GM12892 (cell line): ENCODE data around the gene DLGAP1.

ENCODE experiments used
- POLR2A ChIP-seq: IDR thresholded peaks from 2 replicates; pipeline ENCODE4 v1.6.1; 2011; ENCODE audit warnings: low read depth, low read length, control low read depth
- POLR2AphosphoS5 ChIP-seq: IDR thresholded peaks from 2 replicates; pipeline ENCODE4 v1.6.1; 2011; ENCODE audit warnings: low read depth, low read length, control low read depth
- TAF1 ChIP-seq: IDR thresholded peaks from 2 replicates; pipeline ENCODE4 v1.6.1; 2011; ENCODE audit warnings: low read depth, mild to moderate bottlenecking, control low read depth, low read length, borderline replicate concordance

GRCh38 chr18:3863593-3863992, 591.5 kb downstream of the DLGAP1 start:
- no peak for TF ChIP-seq POLR2A
- no peak for TF ChIP-seq POLR2AphosphoS5
- no peak for TF ChIP-seq TAF1
